HepG2 (cell line): Measurements from ENCODE around the gene SNRNP27. TPM values are rescaled to one million over a fixed set of nuclear protein-coding genes. Genes with fewer than 3 reads are reported as not detected.
A peak's percentile ranks its signal among the peaks of the same experiment; 100 is the strongest.

Experiments
- DPF2 ChIP-seq: sonication (generic); formaldehyde crosslinking; IDR thresholded peaks from 2 replicates; pipeline ENCODE4 v1.4.0; 2020; ENCODE audit warnings: mild to moderate bottlenecking, low read depth, missing genetic modification reagents, borderline replicate concordance
- E2F2 ChIP-seq: sonication (generic); formaldehyde crosslinking; IDR thresholded peaks from 2 replicates; pipeline ENCODE4 v1.4.0; 2020; ENCODE audit warnings: missing genetic modification reagents, borderline replicate concordance
- HDAC2 ChIP-seq: sonication (generic); formaldehyde crosslinking; IDR thresholded peaks from 2 replicates; pipeline ENCODE4 v1.4.0; 2020; ENCODE audit warnings: missing genetic modification reagents
- HOXD1 ChIP-seq: sonication (generic); formaldehyde crosslinking; IDR thresholded peaks from 2 replicates; pipeline ENCODE4 v1.5.0; 2020; ENCODE audit warnings: missing genetic modification reagents
- KLF12 ChIP-seq: sonication (generic); formaldehyde crosslinking; IDR thresholded peaks from 2 replicates; pipeline ENCODE4 v1.4.0; 2020; ENCODE audit warnings: missing genetic modification reagents, borderline replicate concordance
- KMT2A ChIP-seq: sonication (generic); formaldehyde crosslinking; IDR thresholded peaks from 2 replicates; pipeline ENCODE4 v1.4.0; 2020; ENCODE audit warnings: missing genetic modification reagents
- NONO ChIP-seq, 2 experiments: fragments of 450-650 bp in 1 of 2; sonication (generic) in 1 of 2; formaldehyde crosslinking in 1 of 2; IDR thresholded peaks in 1 of 2; conservative IDR thresholded peaks in 1 of 2; 2 replicates each; pipeline versions ENCODE4 v1.6.1 to v1.8.0; 2017 to 2022; ENCODE audit warnings: mild to moderate bottlenecking in 1 of 2, missing genetic modification reagents in 1 of 2, moderate library complexity in 1 of 2
- PHF5A ChIP-seq: IDR thresholded peaks from one replicate; pipeline ENCODE4 v1.6.1; 2018; ENCODE audit warnings: low read depth, missing genetic modification reagents; ENCODE audit not compliant: unreplicated experiment
- RNF2 ChIP-seq: fragments of 450-650 bp; conservative IDR thresholded peaks from 2 replicates; pipeline ENCODE4 v1.6.1; 2016; ENCODE audit warnings: low read depth
- SMAD9 ChIP-seq: sonication (generic); formaldehyde crosslinking; IDR thresholded peaks from 2 replicates; pipeline ENCODE4 v1.5.1; 2020; ENCODE audit warnings: mild to moderate bottlenecking, missing genetic modification reagents
- TBL1XR1 ChIP-seq: fragments of 150-350 bp; IDR thresholded peaks from 2 replicates; pipeline ENCODE4 v1.6.1; 2014; ENCODE audit warnings: borderline replicate concordance, low read length; ENCODE audit not compliant: partially characterized antibody
- U2AF2 ChIP-seq: fragments of 200-400 bp; formaldehyde crosslinking; IDR thresholded peaks from 2 replicates; pipeline ENCODE4 v1.6.1; 2017; ENCODE audit warnings: low read depth, mild to moderate bottlenecking, low read length
- ZBED4 ChIP-seq: sonication (generic); formaldehyde crosslinking; IDR thresholded peaks from 2 replicates; pipeline ENCODE4 v1.4.0; 2020; ENCODE audit warnings: missing genetic modification reagents, borderline replicate concordance
- ZBTB1 ChIP-seq: sonication (generic); formaldehyde crosslinking; IDR thresholded peaks from 2 replicates; pipeline ENCODE4 v1.4.0; 2020; ENCODE audit warnings: missing genetic modification reagents, borderline replicate concordance
- ZNF136 ChIP-seq: sonication (generic); formaldehyde crosslinking; IDR thresholded peaks from 2 replicates; pipeline ENCODE4 v1.8.1; 2022; ENCODE audit warnings: low read depth, mild to moderate bottlenecking, moderate library complexity, missing genetic modification reagents
- ZNF235 ChIP-seq: sonication (generic); formaldehyde crosslinking; IDR thresholded peaks from 2 replicates; pipeline ENCODE4 v1.8.1; 2023; ENCODE audit warnings: mild to moderate bottlenecking, missing genetic modification reagents, borderline replicate concordance
- ZNF549 ChIP-seq: sonication (generic); formaldehyde crosslinking; IDR thresholded peaks from 2 replicates; pipeline ENCODE4 v1.5.0; 2020; ENCODE audit warnings: missing genetic modification reagents
- ZNF564 ChIP-seq: sonication (generic); formaldehyde crosslinking; IDR thresholded peaks from 2 replicates; pipeline ENCODE4 v1.8.1; 2023; ENCODE audit warnings: mild to moderate bottlenecking, missing genetic modification reagents
- ZNF720 ChIP-seq: sonication (generic); formaldehyde crosslinking; IDR thresholded peaks from 2 replicates; pipeline ENCODE4 v1.4.0; 2020; ENCODE audit warnings: missing genetic modification reagents
- ZNF878 ChIP-seq: sonication (generic); formaldehyde crosslinking; IDR thresholded peaks from 2 replicates; pipeline ENCODE4 v1.8.1; 2023; ENCODE audit warnings: mild to moderate bottlenecking, missing genetic modification reagents, moderate library complexity
- polyA plus RNA-seq, 8 experiments: library from polyadenylated mRNA; depleted of rRNA in 3 of 8; stranded (reverse) in 7 of 8; unstranded in 1 of 8; fragments of >200 nt; fragmentation: Illumina TruSeq in 4 of 8; extraction: Trizol in 4 of 8; gene quantifications; 2 replicates each; pipeline versions ENCODE4 v1.2.1 to v1.2.3, GENCODE V29; 2011 to 2016; ENCODE audit warnings: low read depth in 4 of 8, missing spikeins in 1 of 8, mixed read lengths in 1 of 8; ENCODE audit not compliant: insufficient read depth in 1 of 8
- total RNA-seq, 5 experiments: library from RNA; depleted of rRNA; stranded (reverse); fragments of >200 nt; fragmentation: Illumina TruSeq; extraction: Trizol; gene quantifications; 2 replicates each; pipeline ENCODE4 v1.2.3, GENCODE V29; 2016; ENCODE audit warnings: low read depth in 1 of 5
- TF ChIP-seq, protein P1 (sequence below), 2 experiments: sonication (generic) in 1 of 2; formaldehyde crosslinking in 1 of 2; IDR thresholded peaks; 2 replicates each; pipeline versions ENCODE4 v1.5.1 to v1.6.1; 2011 to 2020; ENCODE audit warnings: borderline replicate concordance in 1 of 2, low read depth in 1 of 2, low read length in 1 of 2, mild to moderate bottlenecking in 1 of 2, missing genetic modification reagents in 1 of 2, moderate library complexity in 1 of 2
- TF ChIP-seq, protein P2 (sequence below): IDR thresholded peaks from 2 replicates; pipeline ENCODE4 v1.6.1; 2012; ENCODE audit warnings: inconsistent platforms

The SNRNP27 gene
- total and polyA plus RNA-seq, 2 of the 13 experiments (the other 11 are each of a cell fraction or from before 2014, with no cell fraction given): 49.8 to 54.6 TPM

GRCh38 chr2:69933839-69934613, 40.3 kb downstream of the SNRNP27 start (continued):
- TF ChIP-seq, protein P1, sequence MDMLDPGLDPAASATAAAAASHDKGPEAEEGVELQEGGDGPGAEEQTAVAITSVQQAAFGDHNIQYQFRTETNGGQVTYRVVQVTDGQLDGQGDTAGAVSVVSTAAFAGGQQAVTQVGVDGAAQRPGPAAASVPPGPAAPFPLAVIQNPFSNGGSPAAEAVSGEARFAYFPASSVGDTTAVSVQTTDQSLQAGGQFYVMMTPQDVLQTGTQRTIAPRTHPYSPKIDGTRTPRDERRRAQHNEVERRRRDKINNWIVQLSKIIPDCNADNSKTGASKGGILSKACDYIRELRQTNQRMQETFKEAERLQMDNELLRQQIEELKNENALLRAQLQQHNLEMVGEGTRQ (IDR thresholded peaks at IDR 0.05; ENCODE audit: low read depth, low read length): no peak
- TF ChIP-seq, protein P1 (CRISPR knock-in tag; IDR thresholded peaks at IDR 0.05; ENCODE audit: borderline replicate concordance): no peak
- TF ChIP-seq RNF2 (no peak), HOXD1 (CRISPR knock-in tag) (no peak), PHF5A (CRISPR knock-in tag) (no peak), KMT2A (CRISPR knock-in tag) (peak; percentile 38; the same call in 1 of the 2 replicates), U2AF2 (no peak), ZNF235 (CRISPR knock-in tag) (no peak), ZBTB1 (no peak), SMAD9 (CRISPR knock-in tag) (no peak), ZNF549 (no peak), KLF12 (CRISPR knock-in tag) (no peak), HDAC2 (peak; percentile 89), E2F2 (CRISPR knock-in tag) (no peak), ZBED4 (CRISPR knock-in tag) (no peak), ZNF720 (no peak), TBL1XR1 (peak; percentile 32), NONO (IDR thresholded peaks at IDR 0.05) (no peak), NONO (CRISPR knock-in tag; conservative IDR thresholded peaks at IDR 0.05) (peak; percentile 45; the same call in 1 of the 2 replicates), ZNF564 (CRISPR knock-in tag) (no peak), DPF2 (CRISPR knock-in tag) (0 out of 2 replicates have a peak, but pooled peaks have one; percentile 20), ZNF878 (CRISPR knock-in tag) (no peak), ZNF136 (no peak)
- TF ChIP-seq, protein P2, sequence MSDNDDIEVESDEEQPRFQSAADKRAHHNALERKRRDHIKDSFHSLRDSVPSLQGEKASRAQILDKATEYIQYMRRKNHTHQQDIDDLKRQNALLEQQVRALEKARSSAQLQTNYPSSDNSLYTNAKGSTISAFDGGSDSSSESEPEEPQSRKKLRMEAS: peak; percentile 46
